Measurements from ENCODE around the gene HSPA4. TPM values are rescaled to one million over a fixed set of nuclear protein-coding genes. Genes with fewer than 3 reads are reported as not detected.

HSPA4 gene
- polyA plus RNA-seq, 4 donors = 30.9 to 67.1 (median 41.1) TPM

DNA sequence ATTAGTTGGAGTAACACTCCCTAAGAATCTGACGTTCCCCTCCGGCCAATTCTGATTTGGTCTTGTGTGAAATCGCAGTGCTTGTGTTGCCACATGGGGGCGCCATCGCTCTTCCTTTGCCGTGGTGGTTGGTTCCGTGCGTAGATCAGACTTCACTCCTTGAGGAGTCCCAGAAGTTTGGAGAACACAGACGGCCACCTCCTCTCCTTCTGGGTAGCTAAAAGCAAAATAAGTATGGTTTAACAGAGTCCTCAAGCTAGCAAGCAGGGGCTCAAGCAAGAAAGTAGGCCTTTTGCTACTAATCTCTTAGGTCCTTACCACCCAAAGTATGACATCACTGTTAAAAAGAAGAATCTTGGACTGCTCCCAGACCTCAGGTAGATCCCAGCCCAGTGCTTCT lies 59.5 kb downstream of the HSPA4 start:
- WGBS, 3 donors = 1% methylated on average over 9 of the region's 9 CpGs
- Histone ChIP-seq H3K4me3 (ENCODE audit: low read depth in 1 of 3, low read length in 3 of 3) (no peak overlapping the region), H3K9me3 (ENCODE audit: control insufficient read depth in 2 of 2, insufficient read depth in 1 of 2, low read depth in 1 of 2, low read length in 1 of 2) (no peaks in the 10 kb centered on the region), H3K36me3 (ENCODE audit: control insufficient read depth in 3 of 3, insufficient read depth in 2 of 3, low read depth in 1 of 3, low read length in 3 of 3) (peaks cover 0 to 4% (median 0%) of the 10 kb centered on the region in 3 donors), H3K27ac (ENCODE audit: low read depth in 1 of 3, low read length in 2 of 3) (no peak overlapping the region), H3K27me3 (ENCODE audit: control insufficient read depth in 3 of 3, insufficient read depth in 3 of 3, low read length in 3 of 3) (peaks cover 0 to 3% (median 3%) of the 10 kb centered on the region in 3 donors), H3K4me1 (ENCODE audit: control insufficient read depth in 3 of 3, insufficient read depth in 2 of 3, low read depth in 1 of 3, low read length in 2 of 3) (no peaks in the 10 kb centered on the region)
- FAIRE-seq (no peak), DNase-seq (peak; percentile 77 to 88)

DNA sequence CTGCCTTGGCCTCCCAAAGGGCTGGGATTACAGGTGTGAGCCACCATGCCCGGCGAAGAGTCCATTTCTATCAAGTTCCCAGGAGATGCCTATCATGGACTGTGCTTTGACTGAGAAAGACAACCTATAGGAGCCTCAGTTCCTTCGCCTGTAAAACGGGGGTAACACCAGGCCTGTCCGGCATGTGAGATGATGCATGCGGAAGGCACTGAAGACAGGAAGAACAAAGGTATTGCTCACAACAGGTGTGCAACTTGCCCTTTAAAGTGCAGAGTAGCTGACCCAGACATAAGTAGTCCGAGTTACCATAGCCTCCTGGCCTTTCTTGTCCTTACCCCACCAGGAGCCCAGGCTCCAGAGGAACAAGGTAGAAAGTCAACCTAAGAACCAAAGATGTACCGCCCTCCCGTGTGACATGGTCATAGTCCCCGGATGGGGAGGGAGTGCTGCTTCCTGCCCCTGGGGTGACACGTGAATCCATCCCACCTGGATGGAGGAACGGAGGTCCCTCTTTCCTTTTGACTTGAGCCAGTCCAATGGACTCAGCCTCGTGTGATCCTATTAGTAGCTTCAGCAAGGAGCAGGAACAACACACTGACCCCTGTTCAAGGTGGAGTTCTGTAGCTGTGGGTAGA lies 60.3 kb downstream of the HSPA4 start:
- no peaks in the 10 kb centered on the region for H3K9me3 ChIP-seq (ENCODE audit: control insufficient read depth in 2 of 2, insufficient read depth in 1 of 2, low read depth in 1 of 2, low read length in 1 of 2)
- peaks cover 0 to 3% (median 3%) of the 10 kb centered on the region in 3 donors for H3K27me3 ChIP-seq (ENCODE audit: control insufficient read depth in 3 of 3, insufficient read depth in 3 of 3, low read length in 3 of 3)
- DNase-seq = no peak
- WGBS, 3 donors = 87 to 92% (median 89%) methylated on average over 13 of the region's 13 CpGs
- H3K4me3 ChIP-seq (ENCODE audit: low read depth in 1 of 3, low read length in 3 of 3) = no peak overlapping the region
- H3K27ac ChIP-seq (ENCODE audit: low read depth in 1 of 3, low read length in 2 of 3) = no peak overlapping the region
- no peaks in the 10 kb centered on the region for H3K4me1 ChIP-seq (ENCODE audit: control insufficient read depth in 3 of 3, insufficient read depth in 2 of 3, low read depth in 1 of 3, low read length in 2 of 3)
- no peaks in the 10 kb centered on the region for H3K36me3 ChIP-seq (ENCODE audit: control insufficient read depth in 3 of 3, insufficient read depth in 2 of 3, low read depth in 1 of 3, low read length in 3 of 3)
- FAIRE-seq = no peak

DNA sequence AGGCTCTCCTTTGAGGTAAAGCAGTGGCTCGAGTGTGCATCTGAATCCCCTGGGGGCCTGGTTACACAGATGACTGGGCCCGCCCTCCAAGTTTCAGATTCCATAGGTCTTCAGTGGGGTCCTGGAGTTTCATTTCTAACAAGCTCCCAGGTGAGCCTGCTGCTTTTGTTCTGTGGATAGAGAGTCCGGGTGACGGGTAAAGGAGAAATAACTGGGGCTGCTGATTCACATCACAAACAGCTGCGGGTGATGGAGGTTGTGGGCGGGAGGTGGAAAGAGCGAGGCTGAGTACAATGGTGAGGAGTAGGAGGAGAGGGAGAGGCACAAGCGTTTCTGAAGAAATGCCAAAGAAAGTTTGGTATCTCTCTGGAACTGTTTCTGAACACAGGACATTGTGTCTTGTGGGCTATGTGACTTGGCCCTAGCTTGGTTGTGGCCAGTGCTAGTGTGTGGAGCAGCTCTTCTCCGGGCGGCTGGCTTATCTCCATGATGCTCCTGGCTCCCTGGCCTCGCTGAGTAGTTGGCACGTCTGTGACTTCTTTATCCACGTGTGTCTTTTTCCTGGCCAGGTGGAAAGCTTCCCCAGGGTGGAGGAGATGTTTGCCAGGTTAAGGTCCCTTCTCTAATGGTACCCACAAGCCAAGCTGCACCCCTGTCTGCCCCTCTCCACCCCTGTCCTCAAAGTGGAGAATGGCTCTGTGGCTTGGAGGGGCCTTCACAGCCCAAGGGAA lies 61.7 kb downstream of the HSPA4 start:
- no peak for FAIRE-seq
- Histone ChIP-seq H3K4me1 (ENCODE audit: control insufficient read depth in 3 of 3, insufficient read depth in 2 of 3, low read depth in 1 of 3, low read length in 2 of 3) (no peaks in the 10 kb centered on the region), H3K27me3 (ENCODE audit: control insufficient read depth in 3 of 3, insufficient read depth in 3 of 3, low read length in 3 of 3) (peaks cover 0 to 3% (median 3%) of the 10 kb centered on the region in 3 donors), H3K9me3 (ENCODE audit: control insufficient read depth in 2 of 2, insufficient read depth in 1 of 2, low read depth in 1 of 2, low read length in 1 of 2) (no peaks in the 10 kb centered on the region), H3K4me3 (ENCODE audit: low read depth in 1 of 3, low read length in 3 of 3) (no peak overlapping the region), H3K36me3 (ENCODE audit: control insufficient read depth in 3 of 3, insufficient read depth in 2 of 3, low read depth in 1 of 3, low read length in 3 of 3) (no peaks in the 10 kb centered on the region), H3K27ac (ENCODE audit: low read depth in 1 of 3, low read length in 2 of 3) (no peak overlapping the region)
- WGBS, 3 donors = 70 to 74% (median 73%) methylated on average over 13 of the region's 13 CpGs
- no peak for DNase-seq

DNA sequence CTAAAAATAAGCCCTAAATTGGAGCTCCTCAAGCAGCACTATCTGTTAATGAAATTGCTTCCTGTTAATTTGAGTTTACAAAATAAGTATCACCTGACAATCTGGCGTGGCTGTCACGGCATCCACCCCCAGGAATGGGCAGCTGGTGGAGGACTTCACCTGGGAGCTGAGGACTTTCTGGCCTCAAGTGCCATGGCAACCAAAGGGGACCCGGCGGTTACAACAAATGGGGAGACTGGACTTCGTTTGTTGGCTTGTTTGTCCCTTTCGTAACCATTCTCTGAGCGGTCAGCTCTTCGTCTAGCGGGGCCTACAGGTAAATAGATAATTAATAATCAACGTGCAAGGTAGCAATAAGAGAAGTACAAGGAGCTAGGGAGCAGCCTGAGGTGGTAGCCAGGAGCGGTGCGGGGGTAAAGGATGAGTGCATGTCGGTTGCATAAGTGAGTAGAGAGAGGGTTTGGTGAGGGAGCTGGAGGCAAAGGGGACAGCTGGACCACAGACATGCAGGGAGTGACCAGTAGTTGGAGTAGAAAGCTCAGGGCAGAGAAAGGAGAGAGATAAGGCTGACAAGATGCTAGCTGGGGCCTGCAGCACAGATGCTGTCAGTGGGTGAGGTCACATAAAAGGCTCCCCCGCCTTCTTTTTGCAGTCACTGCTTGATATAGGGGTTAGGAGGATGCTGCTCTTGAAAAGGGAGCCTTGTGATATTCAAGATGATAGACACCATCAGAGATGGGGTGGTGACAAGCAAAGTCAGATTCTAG lies 62.5 kb downstream of the HSPA4 start:
- Histone ChIP-seq H3K27me3 (ENCODE audit: control insufficient read depth in 3 of 3, insufficient read depth in 3 of 3, low read length in 3 of 3) (peaks cover 0 to 3% (median 3%) of the 10 kb centered on the region in 3 donors), H3K36me3 (ENCODE audit: control insufficient read depth in 3 of 3, insufficient read depth in 2 of 3, low read depth in 1 of 3, low read length in 3 of 3) (no peaks in the 10 kb centered on the region), H3K4me3 (ENCODE audit: low read depth in 1 of 3, low read length in 3 of 3) (no peak overlapping the region), H3K9me3 (ENCODE audit: control insufficient read depth in 2 of 2, insufficient read depth in 1 of 2, low read depth in 1 of 2, low read length in 1 of 2) (no peaks in the 10 kb centered on the region), H3K4me1 (ENCODE audit: control insufficient read depth in 3 of 3, insufficient read depth in 2 of 3, low read depth in 1 of 3, low read length in 2 of 3) (no peaks in the 10 kb centered on the region), H3K27ac (ENCODE audit: low read depth in 1 of 3, low read length in 2 of 3) (no peak overlapping the region)
- no peak for FAIRE-seq
- no peak for DNase-seq
- 76 to 84% (median 82%) methylated on average over 14 of the region's 14 CpGs for WGBS, 3 donors

DNA sequence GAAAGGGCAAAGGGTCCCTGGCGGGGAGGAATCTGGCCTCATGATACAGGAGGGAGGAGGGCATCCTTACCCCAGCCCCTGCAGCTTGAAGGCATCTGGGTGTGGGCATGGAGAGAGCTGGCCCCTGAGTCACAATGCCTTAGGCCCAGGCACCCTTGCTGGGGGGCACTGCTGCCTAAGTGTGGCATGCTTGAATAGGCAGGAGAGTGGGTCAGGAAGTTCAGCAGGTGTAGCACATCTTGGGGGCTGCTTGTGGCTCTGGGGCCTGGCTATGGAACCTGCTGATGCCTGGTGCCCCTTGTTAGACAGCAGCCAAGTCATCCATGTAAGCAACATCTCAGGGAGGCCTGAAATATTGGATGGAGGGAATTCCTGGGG lies 63.1 kb downstream of the HSPA4 start:
- 94 to 95% (median 94%) methylated on average over 1 of the region's 1 CpG for WGBS, 3 donors
- Histone ChIP-seq H3K9me3 (ENCODE audit: control insufficient read depth in 2 of 2, insufficient read depth in 1 of 2, low read depth in 1 of 2, low read length in 1 of 2) (no peaks in the 10 kb centered on the region), H3K4me1 (ENCODE audit: control insufficient read depth in 3 of 3, insufficient read depth in 2 of 3, low read depth in 1 of 3, low read length in 2 of 3) (no peaks in the 10 kb centered on the region), H3K4me3 (ENCODE audit: low read depth in 1 of 3, low read length in 3 of 3) (no peak overlapping the region), H3K36me3 (ENCODE audit: control insufficient read depth in 3 of 3, insufficient read depth in 2 of 3, low read depth in 1 of 3, low read length in 3 of 3) (no peaks in the 10 kb centered on the region), H3K27ac (ENCODE audit: low read depth in 1 of 3, low read length in 2 of 3) (no peak overlapping the region), H3K27me3 (ENCODE audit: control insufficient read depth in 3 of 3, insufficient read depth in 3 of 3, low read length in 3 of 3) (peaks cover 0 to 3% (median 3%) of the 10 kb centered on the region in 3 donors)
- FAIRE-seq (no peak), DNase-seq (no peak)

DNA sequence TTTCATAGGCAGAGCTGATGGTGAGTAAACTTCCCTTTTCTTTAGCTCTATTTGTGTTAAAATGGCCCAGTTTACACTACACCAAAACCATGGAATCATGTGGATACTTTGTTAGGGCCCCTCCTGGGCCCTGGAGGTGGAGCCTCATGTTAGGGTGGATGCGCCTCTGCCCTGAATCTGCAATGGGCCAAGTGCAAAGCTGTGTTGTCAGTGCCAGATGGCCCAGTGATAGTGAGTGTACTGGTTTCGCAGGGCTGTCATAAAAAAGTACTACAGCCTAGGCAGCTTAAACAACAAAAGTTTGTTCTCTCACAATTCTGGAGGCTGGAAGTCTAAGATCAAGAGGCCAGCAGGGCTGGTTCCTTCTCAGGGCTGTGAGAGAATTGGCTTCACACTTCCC lies 64.8 kb downstream of the HSPA4 start:
- no peaks in the 10 kb centered on the region for H3K36me3 ChIP-seq (ENCODE audit: control insufficient read depth in 3 of 3, insufficient read depth in 2 of 3, low read depth in 1 of 3, low read length in 3 of 3)
- 69 to 91% (median 88%) methylated on average over 2 of the region's 2 CpGs for WGBS, 3 donors
- no peak overlapping the region for H3K4me3 ChIP-seq (ENCODE audit: low read depth in 1 of 3, low read length in 3 of 3)
- FAIRE-seq (no peak), DNase-seq (no peak)
- no peaks in the 10 kb centered on the region for H3K9me3 ChIP-seq (ENCODE audit: control insufficient read depth in 2 of 2, insufficient read depth in 1 of 2, low read depth in 1 of 2, low read length in 1 of 2)
- H3K27me3 ChIP-seq (ENCODE audit: control insufficient read depth in 3 of 3, insufficient read depth in 3 of 3, low read length in 3 of 3) = peaks cover 0 to 3% (median 3%) of the 10 kb centered on the region in 3 donors
- no peaks in the 10 kb centered on the region for H3K4me1 ChIP-seq (ENCODE audit: control insufficient read depth in 3 of 3, insufficient read depth in 2 of 3, low read depth in 1 of 3, low read length in 2 of 3)
- no peak overlapping the region for H3K27ac ChIP-seq (ENCODE audit: low read depth in 1 of 3, low read length in 2 of 3)

DNA sequence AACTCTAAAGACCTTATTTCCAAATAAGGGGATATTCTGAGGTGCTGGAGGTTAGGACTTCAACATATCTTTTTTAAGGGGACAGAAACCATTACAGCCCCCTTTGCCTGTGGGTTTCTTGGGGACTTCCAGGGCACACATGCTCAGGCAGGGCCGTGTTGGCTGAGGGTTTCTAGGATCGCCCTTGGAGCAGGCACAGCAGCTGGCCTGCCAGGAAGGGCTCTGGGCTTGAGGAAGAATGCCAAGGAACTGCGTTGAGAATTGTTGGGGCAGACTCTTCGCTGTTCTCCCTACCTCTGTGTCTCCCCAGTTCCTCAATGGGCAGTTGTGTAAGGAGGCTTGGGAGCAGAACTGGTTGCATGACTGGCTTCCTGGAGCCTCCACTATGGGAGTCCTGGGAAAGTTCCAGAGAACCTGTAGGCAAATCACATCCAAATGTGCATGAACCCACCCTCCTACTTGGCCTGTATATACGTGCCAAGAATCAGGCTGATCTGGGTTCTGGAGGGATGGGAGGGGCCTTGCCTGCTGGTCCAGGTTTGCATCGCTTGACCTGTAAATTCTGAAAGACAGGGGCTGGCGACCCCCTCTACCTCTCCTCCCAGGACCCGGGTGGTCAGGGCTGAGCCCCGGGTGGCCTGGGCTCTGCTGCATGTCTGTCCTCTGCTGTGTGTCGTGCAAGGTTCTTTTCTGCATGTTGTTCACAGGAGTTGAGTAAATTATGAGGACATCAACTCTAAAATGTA lies 65.5 kb downstream of the HSPA4 start:
- no peak overlapping the region for H3K4me3 ChIP-seq (ENCODE audit: low read depth in 1 of 3, low read length in 3 of 3)
- WGBS, 3 donors = 83 to 89% (median 87%) methylated on average over 10 of the region's 10 CpGs
- no peak for DNase-seq
- H3K9me3 ChIP-seq (ENCODE audit: control insufficient read depth in 2 of 2, insufficient read depth in 1 of 2, low read depth in 1 of 2, low read length in 1 of 2) = no peaks in the 10 kb centered on the region
- no peak for FAIRE-seq
- H3K36me3 ChIP-seq (ENCODE audit: control insufficient read depth in 3 of 3, insufficient read depth in 2 of 3, low read depth in 1 of 3, low read length in 3 of 3) = no peaks in the 10 kb centered on the region
- H3K27ac ChIP-seq (ENCODE audit: low read depth in 1 of 3, low read length in 2 of 3) = no peak overlapping the region
- H3K4me1 ChIP-seq (ENCODE audit: control insufficient read depth in 3 of 3, insufficient read depth in 2 of 3, low read depth in 1 of 3, low read length in 2 of 3) = no peaks in the 10 kb centered on the region
- H3K27me3 ChIP-seq (ENCODE audit: control insufficient read depth in 3 of 3, insufficient read depth in 3 of 3, low read length in 3 of 3) = peaks cover 0 to 3% (median 2%) of the 10 kb centered on the region in 3 donors

DNA sequence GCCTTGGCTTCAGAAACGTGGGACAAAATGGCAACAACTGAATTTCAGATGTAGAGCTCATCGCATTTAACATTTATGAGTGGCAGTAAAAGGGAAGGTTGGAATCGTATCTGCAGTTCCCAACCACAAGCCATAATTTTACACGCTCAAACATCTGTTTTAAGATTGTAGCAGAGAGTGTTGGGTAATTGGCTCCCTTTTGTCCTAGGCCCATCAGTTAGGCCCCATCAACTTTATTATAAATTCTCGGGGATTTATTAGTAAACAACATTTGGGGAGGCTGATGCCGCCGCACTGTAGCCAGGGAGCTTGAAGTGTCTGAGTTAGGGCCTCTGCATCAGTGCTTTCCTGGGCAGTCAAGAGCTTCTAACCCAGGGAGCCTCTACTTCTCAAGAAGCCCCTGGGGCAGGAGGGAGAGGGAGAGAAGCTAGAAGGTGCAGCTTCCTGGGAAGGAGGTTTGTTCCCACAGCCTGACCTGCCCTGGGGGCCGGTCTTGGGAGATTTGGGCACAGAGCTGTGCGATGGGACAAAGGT lies 66.2 kb downstream of the HSPA4 start:
- H3K9me3 ChIP-seq (ENCODE audit: control insufficient read depth in 2 of 2, insufficient read depth in 1 of 2, low read depth in 1 of 2, low read length in 1 of 2) = no peaks in the 10 kb centered on the region
- 79 to 93% (median 90%) methylated on average over 9 of the region's 9 CpGs for WGBS, 3 donors
- no peak for DNase-seq
- no peaks in the 10 kb centered on the region for H3K4me1 ChIP-seq (ENCODE audit: control insufficient read depth in 3 of 3, insufficient read depth in 2 of 3, low read depth in 1 of 3, low read length in 2 of 3)
- H3K27me3 ChIP-seq (ENCODE audit: control insufficient read depth in 3 of 3, insufficient read depth in 3 of 3, low read length in 3 of 3) = no peaks in the 10 kb centered on the region
- no peak for FAIRE-seq
- H3K27ac ChIP-seq (ENCODE audit: low read depth in 1 of 3, low read length in 2 of 3) = no peak overlapping the region
- no peak overlapping the region for H3K4me3 ChIP-seq (ENCODE audit: low read depth in 1 of 3, low read length in 3 of 3)
- H3K36me3 ChIP-seq (ENCODE audit: control insufficient read depth in 3 of 3, insufficient read depth in 2 of 3, low read depth in 1 of 3, low read length in 3 of 3) = no peaks in the 10 kb centered on the region

Measured in small intestine (tissue), 7 donors.